ENCODE data around the gene RIPK3.

- TF ChIP-seq CTCF (IDR thresholded peaks at IDR 0.05) (no peak), POLR2A (IDR thresholded peaks at IDR 0.05) (no peak)
Observed at GRCh38 chr14:24338843-24339242, 948 bp downstream of the RIPK3 start.

Data from Peyer's patch (tissue), 4 donors.